Measurements from ENCODE around the gene CELA1.

CELA1 gene

GRCh38 chr12:51390891-51391282 lies 44.4 kb upstream of the CELA1 start:
- TF ChIP-seq CTCF (IDR thresholded peaks at IDR 0.05; ENCODE audit: low read depth, low read length, missing control alignments): no peak
- H3K27me3 ChIP-seq (replicated peaks): no peaks in the 10 kb centered on the region
- peak overlapping the region; percentile 61 for H3K4me3 ChIP-seq (ENCODE audit: low read depth, low read length)
- in situ Hi-C loops (cut with HindIII; ENCODE audit: low pct_ligation_motif_present, low sequenced_read_pairs): no loop called here
- no peak for DNase-seq
- H3K36me3 ChIP-seq (replicated peaks): no peaks in the 10 kb centered on the region
- no peak overlapping the region for H3K27ac ChIP-seq

GRCh38 chr12:51390457-51390856 lies 44.0 kb upstream of the CELA1 start:
- in situ Hi-C loops (cut with HindIII; ENCODE audit: low pct_ligation_motif_present, low sequenced_read_pairs): no loop called here
- DNase-seq: no peak
- no peak overlapping the region for H3K27ac ChIP-seq
- no peak for TF ChIP-seq CTCF (IDR thresholded peaks at IDR 0.05; ENCODE audit: low read depth, low read length, missing control alignments)
- H3K36me3 ChIP-seq (replicated peaks): no peaks in the 10 kb centered on the region
- H3K4me3 ChIP-seq (ENCODE audit: low read depth, low read length): peak overlapping the region; percentile 61
- no peaks in the 10 kb centered on the region for H3K27me3 ChIP-seq (replicated peaks)

GRCh38 chr12:51389302-51389999 lies 43.0 kb upstream of the CELA1 start:
- H3K4me3 ChIP-seq (ENCODE audit: low read depth, low read length): no peak overlapping the region
- H3K36me3 ChIP-seq (replicated peaks): no peaks in the 10 kb centered on the region
- H3K27ac ChIP-seq: no peak overlapping the region
- no peaks in the 10 kb centered on the region for H3K27me3 ChIP-seq (replicated peaks)
- DNase-seq: no peak
- in situ Hi-C loops (cut with HindIII; ENCODE audit: low pct_ligation_motif_present, low sequenced_read_pairs): no loop called here
- no peak for TF ChIP-seq CTCF (IDR thresholded peaks at IDR 0.05; ENCODE audit: low read depth, low read length, missing control alignments)

- Histone ChIP-seq H3K4me3 (ENCODE audit: low read depth, low read length) (no peak overlapping the region), H3K27ac (no peak overlapping the region), H3K36me3 (replicated peaks) (no peaks in the 10 kb centered on the region), H3K27me3 (replicated peaks) (no peaks in the 10 kb centered on the region)
- DNase-seq: no peak
- in situ Hi-C loops (cut with HindIII; ENCODE audit: low pct_ligation_motif_present, low sequenced_read_pairs): no loop called here
- TF ChIP-seq CTCF (IDR thresholded peaks at IDR 0.05; ENCODE audit: low read depth, low read length, missing control alignments): no peak
Observed at GRCh38 chr12:51388846-51389245, 42.4 kb upstream of the CELA1 start.

GRCh38 chr12:51388069-51388799 lies 41.8 kb upstream of the CELA1 start:
- no peak for DNase-seq
- in situ Hi-C loops (cut with HindIII; ENCODE audit: low pct_ligation_motif_present, low sequenced_read_pairs): no loop called here
- no peak for TF ChIP-seq CTCF (IDR thresholded peaks at IDR 0.05; ENCODE audit: low read depth, low read length, missing control alignments)
- Histone ChIP-seq H3K27me3 (replicated peaks) (no peaks in the 10 kb centered on the region), H3K27ac (no peak overlapping the region), H3K36me3 (replicated peaks) (no peaks in the 10 kb centered on the region), H3K4me3 (ENCODE audit: low read depth, low read length) (no peak overlapping the region)
